Stimulated activated CD8-positive, alpha-beta memory T cell treated with anti-CD3 and anti-CD28 coated beads, Interleukin-15, amount 100 ng/mL, for 4 hours (primary cell): Measurements from ENCODE around the gene AKAP13.

Source experiments
- DNase-seq, 2 donors: peaks; one replicate each; pipeline ENCODE4 v3.0.0-alpha.2; 2020; ENCODE audit warnings: low read depth in 2 of 2

The AKAP13 gene

DNA sequence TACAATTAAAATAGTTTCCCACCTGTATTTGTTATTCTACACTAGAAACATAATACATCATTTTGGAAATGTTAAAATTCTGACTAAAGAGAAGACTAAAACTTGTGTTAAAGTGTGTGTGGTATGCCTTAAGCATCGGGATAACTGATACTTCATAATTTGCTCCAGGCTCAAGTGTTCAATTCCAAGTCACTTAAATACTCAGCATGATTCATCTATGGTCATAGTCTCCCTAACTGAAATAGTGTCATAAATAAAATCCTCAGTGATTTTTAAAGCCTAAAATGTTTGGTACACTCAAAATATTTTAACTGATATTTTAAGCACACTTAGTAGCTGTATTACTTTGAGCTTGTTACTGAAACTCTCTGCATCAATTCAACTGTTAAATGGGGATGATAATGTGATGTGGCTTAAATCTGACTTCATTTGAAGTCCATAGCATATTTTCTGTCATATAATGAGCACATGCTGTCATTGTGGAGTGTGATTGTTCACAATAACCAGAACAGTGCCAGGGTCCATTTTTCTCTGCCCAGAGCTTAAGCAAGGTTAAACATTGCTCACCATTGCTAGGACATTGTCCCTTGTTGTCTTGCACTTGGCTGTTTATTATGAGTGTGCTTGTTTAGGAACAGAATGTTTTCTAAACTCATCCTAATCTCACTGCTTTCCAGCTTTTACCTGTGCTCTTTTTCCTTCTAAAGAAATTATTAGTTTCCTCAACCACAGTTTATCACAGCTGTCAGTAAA lies 292.1 kb downstream of the AKAP13 start:
- DNase-seq, result no peak

DNA sequence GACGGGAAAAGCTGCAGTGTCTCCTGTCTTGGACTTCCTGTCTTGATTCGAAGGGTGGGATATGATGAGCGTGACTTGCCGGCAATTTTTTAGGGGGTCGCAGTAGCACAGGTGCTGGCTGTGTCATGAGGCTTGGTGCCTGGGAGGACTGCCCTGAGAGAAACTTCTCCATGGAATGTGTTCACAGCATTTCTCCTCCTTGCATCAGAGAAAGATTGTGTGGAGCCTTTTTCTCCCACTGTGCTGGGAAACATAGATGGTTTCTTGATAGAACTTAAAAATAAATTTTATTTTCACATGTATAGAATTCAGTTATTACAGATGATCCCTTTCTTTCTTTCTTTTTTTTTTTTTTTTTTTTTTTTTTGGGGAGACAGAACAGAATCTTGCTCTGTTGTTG lies 292.9 kb downstream of the AKAP13 start:
- no peak for DNase-seq

DNA sequence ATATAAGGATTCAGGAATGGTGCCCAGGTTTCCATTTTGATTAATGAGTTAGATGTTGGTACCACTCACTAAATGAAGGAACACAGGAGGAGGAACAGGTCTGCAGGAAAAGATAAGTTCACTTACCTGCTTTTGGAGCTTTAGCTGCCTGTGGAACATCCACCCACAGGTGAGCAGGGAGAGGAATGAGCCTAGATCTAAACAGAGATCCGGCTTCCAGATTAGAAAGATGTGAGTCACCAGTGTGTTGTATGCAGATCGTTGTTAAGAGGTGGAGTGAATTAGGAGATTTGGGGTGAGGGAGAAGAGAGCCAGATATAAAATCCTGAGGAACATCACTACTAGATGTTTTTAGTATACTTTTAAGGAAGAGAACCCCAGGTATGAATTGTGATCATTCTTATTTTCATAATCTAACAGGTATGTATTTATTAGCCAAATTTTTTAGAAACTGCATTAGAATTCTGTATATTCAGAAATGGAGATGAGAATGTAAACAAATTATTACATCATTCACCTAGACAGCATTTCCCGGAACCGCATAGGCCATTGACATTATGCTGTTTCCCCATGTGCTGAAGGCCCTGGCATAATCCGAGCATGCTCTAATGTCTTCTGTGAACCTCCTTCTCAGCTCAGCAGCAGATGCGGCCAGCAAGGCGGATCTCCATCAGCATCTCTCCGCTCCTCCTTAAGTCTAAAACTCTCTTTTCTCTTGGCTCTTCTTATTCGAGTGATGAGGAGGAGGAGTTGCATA lies 296.1 kb downstream of the AKAP13 start:
- no peak for DNase-seq

DNA sequence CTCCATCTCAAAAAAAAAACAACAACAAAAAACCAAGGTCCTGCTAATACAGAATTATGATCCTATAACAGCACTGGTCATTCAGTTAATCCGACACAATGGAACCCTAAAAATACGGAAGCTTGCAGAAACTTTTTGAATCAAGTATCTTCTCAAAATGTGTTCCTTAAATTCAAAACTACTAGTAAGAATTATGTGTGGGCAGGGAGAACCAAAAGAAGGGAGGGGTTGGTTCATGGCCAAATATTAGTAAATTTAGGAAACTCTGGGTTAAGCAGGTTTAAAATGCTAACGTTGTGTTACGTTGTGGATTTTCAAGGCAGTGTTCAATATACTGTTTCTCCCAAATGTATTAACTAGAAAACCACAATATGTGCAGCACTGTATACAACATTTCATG lies 298.8 kb downstream of the AKAP13 start:
- no peak for DNase-seq

DNA sequence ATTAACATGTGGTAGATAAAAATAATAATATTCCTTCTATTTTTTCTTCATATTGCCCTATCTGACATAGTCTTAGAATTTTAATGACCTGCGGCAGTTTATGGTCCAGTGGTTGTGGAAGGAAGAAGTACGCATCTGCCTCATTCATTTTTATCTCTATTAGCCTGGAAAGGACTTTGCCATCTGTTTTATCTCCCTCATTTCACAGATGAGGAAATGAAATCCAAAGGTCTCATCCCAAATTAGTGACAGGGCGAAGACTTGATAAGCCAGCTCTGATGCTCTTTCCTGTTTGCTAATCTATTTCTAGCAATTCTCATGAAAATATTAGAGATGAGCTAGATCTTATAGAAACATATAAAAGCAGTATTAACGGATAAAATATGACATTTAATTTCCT lies 301.0 kb downstream of the AKAP13 start:
- DNase-seq, result no peak

DNA sequence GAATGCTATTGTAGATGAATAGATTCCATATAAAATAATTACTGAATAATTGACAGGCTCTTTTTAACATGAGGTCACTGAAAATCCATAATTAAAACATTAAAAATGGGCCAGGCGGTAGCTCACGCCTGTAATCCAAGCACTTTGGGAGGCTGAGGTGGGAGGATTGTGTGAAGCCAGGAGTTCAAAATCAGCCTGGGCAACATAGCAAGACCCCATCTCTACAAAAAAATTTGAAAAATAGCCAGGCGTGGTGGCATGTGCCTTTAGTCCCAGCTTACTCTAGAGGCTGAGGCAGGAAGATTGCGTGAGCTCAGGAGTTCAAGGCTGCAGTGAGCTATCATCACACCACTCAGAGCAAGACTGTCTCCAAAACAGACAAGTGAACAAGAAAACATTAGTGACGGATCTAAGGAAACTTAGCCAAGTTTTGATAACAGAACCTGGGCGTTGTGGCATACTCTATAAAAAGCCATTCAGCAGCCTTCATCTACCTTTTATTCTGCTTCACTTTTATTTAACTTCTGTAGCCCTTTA lies 303.8 kb downstream of the AKAP13 start:
- DNase-seq, result no peak

DNA sequence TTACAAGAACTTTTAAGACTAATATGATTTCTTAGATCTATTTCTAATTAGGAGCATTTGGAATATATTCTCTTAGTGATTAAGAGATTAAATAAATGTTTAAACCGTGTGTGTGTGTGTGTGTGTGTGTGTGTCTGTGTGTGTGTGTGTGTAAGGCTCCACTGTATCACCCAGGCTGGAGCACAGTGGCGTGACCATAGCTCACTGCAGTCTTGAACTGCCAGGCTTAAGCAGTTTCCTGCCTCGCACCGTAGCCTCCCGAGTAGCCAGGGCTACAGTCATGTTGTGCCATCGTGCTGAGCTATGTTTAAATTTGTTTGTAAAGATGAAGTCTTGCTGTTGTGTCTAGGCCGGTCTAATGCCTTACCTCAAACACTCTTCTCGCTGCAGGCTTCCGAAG lies 305.0 kb downstream of the AKAP13 start:
- DNase-seq, result no peak

DNA sequence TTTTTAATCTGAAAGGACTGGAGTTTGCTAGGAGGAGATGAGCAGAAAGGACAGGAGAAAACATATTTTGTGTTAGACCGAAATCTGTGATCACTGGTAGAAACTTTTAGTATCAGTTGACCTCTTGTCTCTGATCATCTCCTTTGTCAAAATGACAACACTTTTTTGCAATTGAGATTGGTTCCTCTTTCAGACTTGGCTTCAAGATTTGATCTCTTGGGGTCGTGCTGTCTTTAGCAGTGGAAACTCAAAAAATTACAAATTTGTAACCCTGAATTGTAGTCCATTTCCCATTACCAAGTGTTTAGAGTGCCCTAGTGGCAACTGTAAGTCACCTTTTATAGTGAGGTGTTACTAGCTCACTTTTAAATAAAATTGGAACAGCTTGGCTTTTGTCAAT lies 306.9 kb downstream of the AKAP13 start:
- DNase-seq, result no peak

DNA sequence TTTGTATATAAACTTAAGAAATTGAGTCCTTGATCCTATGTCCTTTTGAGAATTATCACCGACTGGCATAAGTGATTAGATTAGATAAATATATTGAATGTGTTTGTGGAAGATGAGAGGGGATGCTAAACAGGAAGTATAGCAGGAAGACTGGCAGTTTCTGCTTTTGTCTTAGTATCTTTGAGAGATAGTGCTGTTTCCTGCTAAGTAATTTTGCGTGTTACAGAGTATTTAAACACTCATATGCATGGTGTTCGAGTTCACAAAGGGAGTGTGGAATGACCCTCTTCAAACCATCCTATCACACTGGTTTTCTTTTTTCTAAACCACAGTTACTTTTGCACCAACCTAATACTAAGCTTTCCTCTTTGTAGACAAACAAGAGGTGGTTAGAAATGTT lies 308.3 kb downstream of the AKAP13 start:
- no peak for DNase-seq

DNA sequence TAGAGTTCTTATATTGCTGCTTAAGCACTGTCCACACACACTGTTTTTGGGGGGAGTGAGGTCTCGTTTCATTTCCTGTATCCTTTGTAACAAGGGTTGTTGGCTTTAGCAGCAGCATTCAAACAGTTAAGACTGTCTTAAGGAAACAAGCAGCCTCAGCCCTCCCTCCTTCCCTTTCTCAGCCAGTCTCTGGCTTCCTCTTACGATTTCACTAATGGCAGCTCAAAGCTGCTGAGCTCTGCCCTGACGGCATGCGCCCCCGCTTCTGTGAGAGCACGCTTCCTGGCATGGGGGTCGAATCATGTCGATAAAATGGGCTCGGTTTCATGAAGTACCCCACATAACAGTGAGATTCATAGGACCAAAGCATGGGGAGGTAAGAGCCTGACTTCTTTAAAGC lies 309.3 kb downstream of the AKAP13 start:
- DNase-seq, result no peak

DNA sequence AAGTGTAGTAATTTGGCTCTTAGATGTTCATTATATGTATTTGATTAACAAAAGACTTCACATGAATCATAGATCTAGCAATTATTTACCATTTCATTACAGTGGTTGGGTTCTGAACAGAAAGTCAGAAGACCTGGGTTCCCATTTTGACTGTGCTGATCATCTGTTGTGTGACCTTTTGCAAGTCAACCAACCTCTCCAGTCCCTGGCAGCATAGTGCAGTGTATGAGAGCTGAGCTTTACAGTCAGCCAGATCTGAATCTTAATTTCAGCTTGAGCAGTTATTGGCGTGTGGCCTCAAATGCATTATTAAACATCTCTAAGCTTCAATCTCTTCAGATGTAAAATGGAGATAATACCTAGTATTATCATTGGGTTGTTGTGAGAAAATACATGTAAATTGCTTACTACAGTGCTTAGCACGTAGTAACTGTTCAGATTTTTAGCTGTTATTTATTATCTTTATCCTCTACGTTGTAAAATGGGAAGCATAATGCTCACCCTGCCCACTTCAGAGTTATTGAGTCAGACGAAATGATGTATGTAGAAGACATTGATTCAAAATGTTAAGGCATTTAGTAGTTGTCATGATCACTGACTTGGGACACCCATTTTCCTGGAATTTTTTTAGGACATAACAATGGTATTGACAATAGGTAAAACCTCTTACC lies 310.3 kb downstream of the AKAP13 start:
- DNase-seq, result no peak

DNA sequence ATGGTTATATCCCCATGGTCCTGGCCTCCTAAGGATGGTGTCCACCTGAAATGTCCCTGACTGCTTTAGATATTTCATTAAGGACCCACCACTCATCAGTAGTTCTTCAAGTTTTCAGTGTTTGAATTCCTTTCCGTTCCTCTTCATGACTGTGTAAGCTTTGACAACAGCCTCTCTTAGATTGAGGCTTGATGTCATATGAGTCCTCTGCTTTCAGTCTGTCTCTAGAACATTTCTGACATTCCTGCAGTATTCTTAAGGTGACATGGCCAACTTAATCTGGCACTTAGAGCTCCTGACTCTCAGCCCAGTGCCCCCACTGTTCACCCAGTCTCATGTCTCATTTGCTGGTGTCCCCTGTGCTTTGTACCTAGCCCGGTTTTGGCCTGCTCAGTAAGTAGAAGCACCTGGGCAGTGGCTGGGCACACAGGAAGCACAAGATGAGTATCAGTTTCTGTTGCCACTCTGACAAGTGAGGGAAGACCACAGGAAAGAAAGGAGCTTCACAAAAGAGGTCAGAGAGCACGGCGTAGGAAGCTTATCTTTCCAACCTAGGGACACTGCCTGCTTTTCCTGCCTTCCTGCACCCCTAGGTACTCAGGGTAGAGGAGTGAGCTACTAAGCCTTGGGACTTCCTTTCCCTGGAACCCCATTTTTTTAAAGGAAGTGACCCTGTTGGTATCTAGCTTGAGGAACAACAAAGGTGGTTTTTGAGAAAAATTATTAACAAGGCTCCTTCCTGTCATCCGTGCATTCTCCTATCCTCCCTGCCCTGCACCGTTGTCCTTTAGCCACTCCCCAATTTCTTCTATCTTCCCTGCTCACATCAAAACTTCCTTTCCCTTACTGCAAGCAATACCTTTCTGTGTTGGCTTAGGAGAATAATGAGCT lies 311.2 kb downstream of the AKAP13 start:
- DNase-seq, result no peak

DNA sequence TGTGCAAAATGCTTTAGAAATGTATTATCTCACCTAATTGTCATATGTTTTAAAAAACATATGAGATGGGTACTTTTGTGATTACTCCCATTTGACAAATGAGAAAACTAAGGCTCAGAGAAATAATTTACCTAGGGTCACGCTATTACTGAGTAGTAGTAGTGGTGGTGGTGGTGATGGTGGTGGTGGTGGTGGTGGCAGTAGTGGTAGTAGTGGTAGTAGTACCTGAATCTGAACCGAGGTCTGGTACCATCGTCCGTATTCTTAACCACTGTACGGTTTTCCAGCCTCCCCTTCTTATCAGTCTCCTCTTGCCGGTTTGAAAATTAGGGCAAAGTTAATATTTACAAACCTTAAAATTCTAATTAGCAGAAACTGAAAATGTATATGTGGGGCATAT lies 311.9 kb downstream of the AKAP13 start:
- no peak for DNase-seq

DNA sequence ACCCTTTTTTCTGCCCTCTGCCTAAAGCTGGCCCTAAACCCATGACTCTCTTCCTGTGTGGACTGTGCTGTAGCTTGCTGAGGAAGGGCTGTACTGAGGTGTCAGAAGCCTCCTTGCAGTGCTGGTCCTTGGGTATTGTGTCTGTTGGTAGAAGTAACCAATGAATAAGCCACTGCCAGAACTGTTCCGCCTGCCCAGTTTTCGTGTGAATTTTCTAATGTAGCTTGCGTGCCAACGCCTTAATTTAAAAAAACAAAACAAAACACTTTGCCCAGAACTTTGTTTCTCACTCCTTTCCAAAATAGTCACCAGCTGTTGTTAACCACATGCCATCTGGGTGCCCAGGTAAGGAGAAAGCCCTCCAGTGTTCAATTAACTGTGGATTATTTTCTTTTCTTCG lies 312.5 kb downstream of the AKAP13 start:
- DNase-seq, result no peak

DNA sequence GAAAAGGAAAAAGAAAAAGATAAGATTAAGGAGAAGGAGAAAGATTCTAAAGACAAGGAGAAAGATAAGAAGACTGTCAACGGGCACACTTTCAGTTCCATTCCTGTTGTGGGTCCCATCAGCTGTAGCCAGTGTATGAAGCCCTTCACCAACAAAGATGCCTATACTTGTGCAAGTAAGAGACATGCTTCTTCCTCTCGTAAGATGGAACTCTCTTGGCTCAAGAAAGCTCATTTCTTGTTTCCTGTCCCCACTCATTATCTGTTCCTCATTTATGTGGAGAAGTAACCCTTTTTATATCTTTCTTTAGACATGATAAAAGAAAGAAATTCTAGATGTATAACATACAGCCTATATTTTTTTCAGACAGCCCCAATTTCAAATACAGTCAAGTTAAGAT lies 312.9 kb downstream of the AKAP13 start:
- no peak for DNase-seq

DNA sequence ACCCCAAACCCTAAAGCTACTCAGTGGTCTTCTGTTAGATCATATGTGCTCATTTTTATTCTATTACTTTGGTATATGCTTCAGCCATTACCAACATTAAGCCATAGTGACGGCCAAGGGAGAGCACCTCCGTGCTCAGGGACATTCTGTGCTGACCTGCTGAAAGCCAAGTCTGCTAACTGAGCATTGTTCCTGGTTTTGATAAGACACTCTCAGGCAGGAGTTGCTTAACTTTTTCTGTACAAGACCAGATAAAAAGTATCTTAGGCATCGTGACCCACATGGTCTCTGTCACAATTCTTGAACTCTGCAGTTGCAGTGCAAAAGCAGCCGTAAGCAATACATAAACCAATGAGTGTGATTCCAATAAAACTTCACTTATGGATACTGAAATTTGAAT lies 313.7 kb downstream of the AKAP13 start:
- DNase-seq, result no peak

DNA sequence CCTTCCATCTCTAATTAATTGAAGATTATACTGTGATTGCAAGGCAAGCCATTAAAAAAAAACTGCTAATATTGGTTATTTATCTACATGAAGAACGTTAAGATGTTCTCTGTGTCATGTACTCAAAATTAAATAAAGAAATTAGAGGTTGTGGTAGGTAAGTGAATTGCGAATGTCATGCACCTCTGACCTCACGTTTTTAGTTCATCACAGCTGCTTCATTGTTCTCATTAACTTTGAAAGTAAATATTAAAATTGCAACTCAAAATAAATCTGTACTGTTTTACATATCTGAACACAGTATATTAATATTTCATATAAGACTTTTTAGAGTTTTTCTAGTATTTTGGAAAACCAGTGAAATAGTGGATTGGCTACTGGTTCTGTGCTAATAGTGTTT lies 320.4 kb downstream of the AKAP13 start:
- DNase-seq, result no peak

DNA sequence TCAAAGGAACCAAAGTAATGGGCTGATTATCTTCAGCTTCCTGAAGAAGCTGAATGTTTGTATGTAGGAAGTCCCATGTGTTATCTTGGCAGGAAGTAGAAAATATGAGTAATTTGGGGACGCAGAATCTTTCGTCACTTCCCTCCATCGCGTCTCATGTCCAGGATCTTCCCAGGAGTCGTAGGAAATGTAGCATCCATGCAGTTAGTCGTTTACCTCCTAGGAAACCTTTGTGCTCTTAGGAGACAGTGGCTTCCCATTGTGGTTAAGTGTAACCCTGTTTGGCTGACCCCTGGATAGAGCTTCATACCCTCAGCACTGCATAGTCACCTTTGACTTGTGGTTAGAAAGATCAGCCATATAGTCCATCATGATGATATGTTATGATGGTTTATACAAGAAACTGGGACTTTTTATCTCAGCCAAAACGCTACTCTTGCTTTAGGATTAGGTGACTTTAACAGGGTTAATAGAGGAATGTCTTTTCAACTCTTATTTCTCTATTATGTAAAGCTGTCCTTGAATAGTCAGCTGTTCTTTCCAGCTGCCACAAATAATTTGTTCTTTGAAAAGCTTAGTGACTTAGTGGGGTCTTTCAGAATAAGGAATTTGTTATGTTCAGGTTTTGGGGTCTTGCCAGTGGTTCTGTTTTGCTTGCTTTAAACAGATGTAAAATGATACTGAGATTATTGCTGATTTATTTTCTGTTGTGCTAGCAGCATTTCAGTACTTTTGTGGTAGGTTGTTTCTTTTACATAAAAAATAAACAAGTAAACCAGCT lies 322.1 kb downstream of the AKAP13 start:
- DNase-seq, result no peak

DNA sequence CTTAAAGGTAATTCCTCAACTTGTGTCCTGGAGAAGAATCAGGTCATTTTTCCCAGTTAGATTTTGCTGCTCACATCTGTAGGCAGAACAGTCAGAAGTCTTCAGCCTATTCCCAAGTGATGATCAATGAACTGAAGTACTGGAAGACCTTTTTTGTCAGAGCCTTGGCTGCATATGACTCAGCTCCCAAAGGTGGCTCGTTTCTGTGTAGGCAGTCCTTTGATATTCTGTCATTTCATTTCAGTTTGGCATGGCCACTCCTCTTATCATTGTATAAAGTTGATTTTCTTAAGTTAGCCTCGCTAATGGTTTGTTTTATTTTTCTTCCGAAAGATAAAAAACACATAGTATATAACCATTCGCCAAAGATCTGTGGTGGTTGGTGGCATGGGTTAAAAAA lies 323.7 kb downstream of the AKAP13 start:
- DNase-seq, result no peak

DNA sequence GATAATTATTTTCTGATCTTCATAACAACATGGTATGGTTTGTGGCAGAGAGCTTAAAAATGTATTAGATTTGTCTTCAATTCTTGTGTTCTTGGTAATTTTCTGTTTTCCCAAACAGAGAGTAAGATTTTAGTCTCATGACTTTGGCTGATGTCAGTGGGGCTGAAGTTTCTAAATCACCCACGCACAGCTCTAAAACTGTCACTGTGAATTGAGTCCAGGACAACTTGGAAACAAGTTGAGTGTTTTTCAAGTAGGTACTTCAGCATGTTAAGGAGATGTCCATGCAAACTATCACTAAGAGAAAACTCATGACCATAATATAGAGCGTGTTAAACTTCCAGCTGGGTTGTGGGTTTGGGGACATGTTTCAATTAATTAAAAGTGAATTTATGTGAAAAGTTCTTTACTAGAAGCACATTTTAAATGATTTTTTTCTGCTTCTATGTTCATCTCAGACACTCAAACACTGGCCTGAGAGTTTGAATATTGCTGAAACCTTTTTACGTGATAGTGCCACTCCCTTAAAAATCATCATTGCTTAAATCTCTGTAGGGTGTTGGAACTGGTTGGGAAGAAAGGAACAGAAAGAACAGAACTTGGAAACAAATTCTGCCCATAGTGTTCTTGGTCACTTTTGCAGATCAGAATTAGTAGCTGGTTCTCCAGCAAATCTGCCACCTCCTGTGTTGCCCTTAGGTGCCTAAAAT lies 324.5 kb downstream of the AKAP13 start:
- no peak for DNase-seq
